Measurements from ENCODE around the gene SIRT2.
"Not testable (repeated sequence)": the region's sequence is repeated elsewhere in the genome, so short reads cannot be mapped to it uniquely, and the experiment has no call there.

Gene SIRT2

GRCh38 chr19:38834590-38834989, 64.8 kb downstream of the SIRT2 start:
- TF ChIP-seq CTCF (IDR thresholded peaks at IDR 0.05) = no peak
- Histone ChIP-seq H3K36me3 (peaks cover 44% of the 10 kb centered on the region), H3K4me1 (ENCODE audit: control insufficient read depth in 1 of 2, insufficient read depth in 1 of 2, low read depth in 1 of 2, low read length in 1 of 2) (peaks cover 15 to 18% of the 10 kb centered on the region in 2 experiments), H3K4me3 (ENCODE audit: low read depth in 1 of 2, low read length in 1 of 2) (no peak overlapping the region), H3K27ac (no peak overlapping the region), H3K27me3 (no peaks in the 10 kb centered on the region), H3K9me3 (no peaks in the 10 kb centered on the region)

GRCh38 chr19:38834104-38834490, 65.3 kb downstream of the SIRT2 start:
- no peak overlapping the region for H3K4me3 ChIP-seq (ENCODE audit: low read depth in 1 of 2, low read length in 1 of 2)
- no peaks in the 10 kb centered on the region for H3K9me3 ChIP-seq
- H3K4me1 ChIP-seq (ENCODE audit: control insufficient read depth in 1 of 2, insufficient read depth in 1 of 2, low read depth in 1 of 2, low read length in 1 of 2) = peaks cover 19 to 23% of the 10 kb centered on the region in 2 experiments
- no peak for TF ChIP-seq CTCF (IDR thresholded peaks at IDR 0.05)
- H3K27ac ChIP-seq = no peak overlapping the region
- peaks cover 39% of the 10 kb centered on the region for H3K36me3 ChIP-seq
- no peaks in the 10 kb centered on the region for H3K27me3 ChIP-seq

GRCh38 chr19:38833092-38833425, 66.4 kb downstream of the SIRT2 start:
- no peak overlapping the region for H3K4me3 ChIP-seq (ENCODE audit: low read depth in 1 of 2, low read length in 1 of 2)
- no peak for TF ChIP-seq CTCF (IDR thresholded peaks at IDR 0.05)
- H3K36me3 ChIP-seq = peaks cover 29% of the 10 kb centered on the region

GRCh38 chr19:38831142-38831605, 68.2 kb downstream of the SIRT2 start:
- no peaks in the 10 kb centered on the region for H3K27me3 ChIP-seq
- H3K36me3 ChIP-seq = peaks cover 18% of the 10 kb centered on the region
- H3K27ac ChIP-seq = peak overlapping the region; percentile 76
- no peaks in the 10 kb centered on the region for H3K9me3 ChIP-seq
- no peak for TF ChIP-seq CTCF (IDR thresholded peaks at IDR 0.05)
- H3K4me3 ChIP-seq (ENCODE audit: low read depth in 1 of 2, low read length in 1 of 2) = peak overlapping the region; percentile 89 to 90
- peaks cover 21 to 25% of the 10 kb centered on the region in 2 experiments for H3K4me1 ChIP-seq (ENCODE audit: control insufficient read depth in 1 of 2, insufficient read depth in 1 of 2, low read depth in 1 of 2, low read length in 1 of 2)

More at GRCh38 chr19:38833092-38833425, 66.4 kb downstream of the SIRT2 start:
- Histone ChIP-seq H3K27ac (no peak overlapping the region), H3K9me3 (no peaks in the 10 kb centered on the region), H3K4me1 (ENCODE audit: control insufficient read depth in 1 of 2, insufficient read depth in 1 of 2, low read depth in 1 of 2, low read length in 1 of 2) (peaks cover 21 to 25% of the 10 kb centered on the region in 2 experiments), H3K27me3 (no peaks in the 10 kb centered on the region)

- H3K27ac ChIP-seq = no peak overlapping the region
- peaks cover 21 to 25% of the 10 kb centered on the region in 2 experiments for H3K4me1 ChIP-seq (ENCODE audit: control insufficient read depth in 1 of 2, insufficient read depth in 1 of 2, low read depth in 1 of 2, low read length in 1 of 2)
- no peak for TF ChIP-seq CTCF (IDR thresholded peaks at IDR 0.05)
- no peak overlapping the region for H3K4me3 ChIP-seq (ENCODE audit: low read depth in 1 of 2, low read length in 1 of 2)
- no peaks in the 10 kb centered on the region for H3K27me3 ChIP-seq
- H3K36me3 ChIP-seq = peaks cover 13% of the 10 kb centered on the region
- H3K9me3 ChIP-seq = no peaks in the 10 kb centered on the region
Measured at GRCh38 chr19:38830039-38830733, 69.2 kb downstream of the SIRT2 start.

- Histone ChIP-seq H3K36me3 (peaks cover 13% of the 10 kb centered on the region), H3K4me1 (ENCODE audit: control insufficient read depth in 1 of 2, insufficient read depth in 1 of 2, low read depth in 1 of 2, low read length in 1 of 2) (peaks cover 21 to 25% of the 10 kb centered on the region in 2 experiments)
- H3K4me3 ChIP-seq (ENCODE audit: low read depth in 1 of 2, low read length in 1 of 2); H3K27me3 ChIP-seq; H3K27ac ChIP-seq; H3K9me3 ChIP-seq: not testable (repeated sequence)
Measured at GRCh38 chr19:38829203-38829602, 70.2 kb downstream of the SIRT2 start.

Data from neutrophil (primary cell).